ENCODE measurements around the gene LMTK3. TPM values are rescaled to one million over a fixed set of nuclear protein-coding genes. Genes with fewer than 3 reads are reported as not detected.

The LMTK3 gene
- total RNA-seq, 4 donors from 2014 or later, result not detected

- no peak for TF ChIP-seq CTCF (IDR thresholded peaks at IDR 0.05; ENCODE audit: low read depth)
Observed at GRCh38 chr19:48509467-48510194, 2.0 kb downstream of the LMTK3 start.

- TF ChIP-seq CTCF (IDR thresholded peaks at IDR 0.05; ENCODE audit: low read depth), result no peak
Observed at GRCh38 chr19:48508729-48509411, 2.8 kb downstream of the LMTK3 start.

GRCh38 chr19:48507911-48508439, 3.7 kb downstream of the LMTK3 start:
- TF ChIP-seq CTCF (IDR thresholded peaks at IDR 0.05; ENCODE audit: low read depth), result no peak

- TF ChIP-seq CTCF (IDR thresholded peaks at IDR 0.05; ENCODE audit: low read depth), result no peak
Observed at GRCh38 chr19:48506138-48506733, 5.4 kb downstream of the LMTK3 start.

- TF ChIP-seq CTCF (IDR thresholded peaks at IDR 0.05; ENCODE audit: low read depth), result no peak
Observed at GRCh38 chr19:48502350-48503018, 9.2 kb downstream of the LMTK3 start.

GRCh38 chr19:48501494-48502349, 9.9 kb downstream of the LMTK3 start:
- no peak for TF ChIP-seq CTCF (IDR thresholded peaks at IDR 0.05; ENCODE audit: low read depth)
